CD8-positive, alpha-beta memory T cell (primary cell): ENCODE measurements around the gene MCC. TPM values are rescaled to one million over a fixed set of nuclear protein-coding genes. Genes with fewer than 3 reads are reported as not detected.

Experiments used
- CTCF ChIA-PET: fragments of 350-600 bp; sonication (Branson Sonifier 250); formaldehyde crosslinking; loops from one replicate; lab custom pipeline; 2021; ENCODE audit warnings: antibody characterized with exemption; lab: Charles Lee
- POLR2A ChIA-PET: fragments of 350-600 bp; sonication (Branson Sonifier 250); formaldehyde crosslinking; loops from one replicate; lab custom pipeline; 2021; ENCODE audit warnings: antibody characterized with exemption; lab: Charles Lee
- DNase-seq, 5 donors: peaks; one replicate each; pipeline versions ENCODE4 v3.0.0 to v3.0.0-alpha.2; 2020 to 2022; ENCODE audit warnings: mixed read lengths in 1 of 5
- H3K27ac ChIP-seq: one replicate; pipeline ENCODE4 v1.7.0; 2013; ENCODE audit warnings: low read depth, mild to moderate bottlenecking, low read length, moderate library complexity
- H3K27me3 ChIP-seq: 2 replicates; pipeline ENCODE4 v1.7.0; 2013; ENCODE audit warnings: low read length, mild to moderate bottlenecking; ENCODE audit not compliant: insufficient read depth, poor library complexity, severe bottlenecking
- H3K36me3 ChIP-seq: 2 replicates; pipeline ENCODE4 v1.7.0; 2013; ENCODE audit warnings: mild to moderate bottlenecking, low read length, moderate library complexity; ENCODE audit not compliant: insufficient read depth
- H3K4me1 ChIP-seq: 2 replicates; pipeline ENCODE4 v1.7.0; 2013; ENCODE audit warnings: mild to moderate bottlenecking, low read length, moderate library complexity; ENCODE audit not compliant: insufficient read depth
- H3K4me3 ChIP-seq: 2 replicates; pipeline ENCODE4 v1.7.0; 2013; ENCODE audit warnings: mild to moderate bottlenecking, low read length
- H3K9me3 ChIP-seq: 2 replicates; pipeline ENCODE4 v1.7.0; 2013; ENCODE audit warnings: mild to moderate bottlenecking, low read length
- H3K27ac Mint-ChIP-seq, 8 donors: one replicate each; pipeline ENCODE4 v1.8.0; 2020 to 2021; ENCODE audit warnings: mixed read lengths in 8 of 8, mild to moderate bottlenecking in 6 of 8, inconsistent platforms in 3 of 8, moderate library complexity in 3 of 8
- H3K27me3 Mint-ChIP-seq, 2 donors: one replicate each; pipeline ENCODE4 v1.8.0; 2020 to 2021; ENCODE audit warnings: mixed read lengths in 2 of 2, mild to moderate bottlenecking in 1 of 2, moderate library complexity in 1 of 2
- H3K36me3 Mint-ChIP-seq, 3 donors: one replicate each; pipeline ENCODE4 v1.8.0; 2020 to 2021; ENCODE audit warnings: mixed read lengths in 3 of 3, inconsistent platforms in 1 of 3, mild to moderate bottlenecking in 1 of 3
- H3K4me1 Mint-ChIP-seq, 3 donors: one replicate each; pipeline ENCODE4 v1.8.0; 2020 to 2021; ENCODE audit warnings: mixed read lengths in 3 of 3, inconsistent platforms in 1 of 3, mild to moderate bottlenecking in 1 of 3
- H3K4me3 Mint-ChIP-seq, 7 donors: one replicate each; pipeline ENCODE4 v1.8.0; 2020 to 2021; ENCODE audit warnings: mixed read lengths in 7 of 7, mild to moderate bottlenecking in 6 of 7, moderate library complexity in 4 of 7, inconsistent platforms in 2 of 7
- H3K9me3 Mint-ChIP-seq, 5 donors: one replicate each; pipeline ENCODE4 v1.8.0; 2020 to 2022; ENCODE audit warnings: mixed read lengths in 5 of 5, mild to moderate bottlenecking in 3 of 5, moderate library complexity in 2 of 5, inconsistent platforms in 1 of 5
- polyA plus RNA-seq: library from polyadenylated mRNA; unstranded; fragments of 300-500 nt; fragmentation: Illumina TruSeq; gene quantifications from one replicate; pipeline ENCODE4 v1.2.3, GENCODE V29; 2021
- total RNA-seq, 2 experiments: library from RNA; stranded (reverse); gene quantifications; one replicate each; pipeline ENCODE4 v1.2.3, GENCODE V29; 2021

MCC gene
- total and polyA plus RNA-seq, 3 experiments from 2014 or later, result 4.2 to 5.4 (median 4.9) TPM

DNA sequence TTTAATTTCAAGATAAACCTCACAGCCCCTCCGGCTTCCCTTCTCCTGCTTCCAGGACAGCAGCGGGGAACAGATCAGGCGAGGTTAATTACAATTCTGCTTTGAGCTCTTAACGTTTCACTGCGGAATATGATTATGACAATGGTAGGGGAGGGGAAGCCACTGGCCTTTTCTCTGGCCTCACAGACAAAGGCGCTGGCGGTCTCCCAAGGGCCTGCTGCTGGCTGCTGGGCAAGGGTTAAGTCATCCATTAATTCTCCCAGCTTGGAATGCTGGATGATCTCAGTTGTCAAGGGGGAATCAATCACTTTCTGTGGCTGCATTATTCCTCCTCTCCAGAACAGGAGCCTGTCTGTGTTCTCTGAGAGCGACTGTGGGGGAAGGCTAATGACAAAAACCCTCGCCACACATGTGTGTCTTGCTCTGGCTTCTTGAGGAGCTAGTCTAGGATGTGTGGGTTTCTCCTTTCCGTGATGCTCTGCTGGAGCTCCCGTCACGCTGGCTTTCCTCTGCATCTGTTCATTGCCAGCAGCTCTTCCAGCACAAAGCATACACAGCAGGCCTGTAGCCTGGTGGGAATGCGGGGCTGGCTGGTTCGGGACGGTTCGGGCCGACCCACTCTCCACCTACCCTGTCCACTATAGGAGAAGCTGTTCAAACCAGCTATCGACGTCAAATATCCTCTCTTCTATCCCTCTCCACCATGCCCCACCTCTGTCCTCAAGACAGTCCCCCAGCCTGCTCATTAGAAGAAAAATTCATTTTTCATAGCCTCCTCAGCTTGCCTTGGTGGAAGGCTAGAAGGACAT, 428.8 kb downstream of the MCC start:
- Mint-ChIP-seq H3K9me3 (no peaks in the 10 kb centered on the region), H3K4me3 (no peak overlapping the region), H3K36me3 (peaks cover 2 to 15% (median 7%) of the 10 kb centered on the region in 3 donors), H3K27me3 (no peaks in the 10 kb centered on the region), H3K27ac (peak overlapping the region in 3 of 8 donors; percentile 7 to 86 (median 21)), H3K4me1 (peaks cover 15 to 29% (median 25%) of the 10 kb centered on the region in 3 donors)
- Histone ChIP-seq H3K27ac (no peak overlapping the region), H3K4me1 (peaks cover 21% of the 10 kb centered on the region), H3K4me3 (no peak overlapping the region), H3K27me3 (no peaks in the 10 kb centered on the region), H3K9me3 (no peaks in the 10 kb centered on the region), H3K36me3 (no peaks in the 10 kb centered on the region)
- no peak for DNase-seq
- CTCF ChIA-PET, result interaction anchor here (0.7 to 2.1 kb wide), 2 partner anchors 9 to 63 kb away, joined by 3 to 6 read pairs; no protein-coding TSS in a partner anchor
- POLR2A ChIA-PET, result no interaction called here

DNA sequence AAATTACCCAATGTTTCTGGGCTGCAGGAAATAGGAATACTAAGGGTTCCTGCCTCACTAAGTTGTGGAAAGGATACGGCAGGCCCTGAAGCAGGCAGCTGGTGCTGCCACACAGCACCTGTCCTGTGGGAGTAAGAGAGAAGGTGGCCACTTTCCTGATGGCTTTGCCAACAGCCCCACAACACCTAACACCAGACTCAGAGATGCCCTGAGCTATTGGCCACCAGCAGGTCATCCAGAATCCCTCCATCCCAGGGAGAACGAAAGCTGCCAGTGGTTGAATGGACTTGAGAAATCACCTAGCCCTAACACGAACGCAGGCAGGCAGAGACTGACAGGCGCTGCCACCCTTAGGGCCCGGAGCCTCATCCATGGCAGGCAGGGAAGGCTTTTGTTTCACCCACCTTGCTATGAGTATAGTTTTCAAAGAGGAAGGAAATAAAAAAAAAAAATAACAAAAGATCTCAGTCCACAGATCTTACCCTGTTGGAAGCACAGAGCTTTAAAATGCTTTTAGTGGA, 429.5 kb downstream of the MCC start:
- Mint-ChIP-seq H3K27me3 (no peaks in the 10 kb centered on the region), H3K4me1 (peaks cover 15 to 27% (median 24%) of the 10 kb centered on the region in 3 donors), H3K4me3 (no peak overlapping the region), H3K27ac (no peak overlapping the region), H3K36me3 (peaks cover 5 to 15% (median 10%) of the 10 kb centered on the region in 3 donors), H3K9me3 (no peaks in the 10 kb centered on the region)
- Histone ChIP-seq H3K36me3 (no peaks in the 10 kb centered on the region), H3K4me1 (peaks cover 21% of the 10 kb centered on the region), H3K4me3 (no peak overlapping the region), H3K27me3 (no peaks in the 10 kb centered on the region), H3K9me3 (no peaks in the 10 kb centered on the region), H3K27ac (no peak overlapping the region)
- ChIA-PET CTCF (interaction anchor here (0.7 to 2.1 kb wide), 2 partner anchors 10 to 62 kb away, joined by 3 to 6 read pairs; no protein-coding TSS in a partner anchor), POLR2A (no interaction called here)
- no peak for DNase-seq

DNA sequence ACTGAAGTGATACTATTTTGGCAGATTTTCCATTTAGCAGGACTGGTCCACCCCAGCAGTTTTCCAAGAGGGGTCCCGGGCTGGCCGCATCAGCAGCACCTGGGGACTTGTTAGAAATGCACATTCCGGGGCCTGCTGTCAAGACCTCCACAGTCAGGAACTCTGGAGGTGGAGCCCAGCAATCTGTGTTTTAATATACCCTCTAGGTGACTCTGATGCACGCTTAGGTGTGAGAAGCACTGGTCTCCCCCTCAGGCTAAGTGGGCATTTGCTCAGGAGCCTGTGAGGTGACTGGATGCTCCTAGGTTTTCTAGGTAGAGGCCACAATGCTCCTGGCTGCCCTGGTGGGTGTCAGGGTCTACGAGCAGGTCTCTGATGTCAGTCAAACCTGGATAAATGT, 430.0 kb downstream of the MCC start:
- Mint-ChIP-seq H3K36me3 (peaks cover 3 to 14% (median 8%) of the 10 kb centered on the region in 3 donors), H3K4me1 (peaks cover 15 to 23% (median 19%) of the 10 kb centered on the region in 3 donors), H3K4me3 (no peak overlapping the region), H3K9me3 (no peaks in the 10 kb centered on the region), H3K27me3 (no peaks in the 10 kb centered on the region), H3K27ac (peak overlapping the region in 1 of 8 donors; percentile 14)
- Histone ChIP-seq H3K4me3 (no peak overlapping the region), H3K4me1 (peaks cover 21% of the 10 kb centered on the region), H3K27ac (no peak overlapping the region), H3K9me3 (no peaks in the 10 kb centered on the region), H3K36me3 (no peaks in the 10 kb centered on the region), H3K27me3 (no peaks in the 10 kb centered on the region)
- no peak for DNase-seq
- POLR2A ChIA-PET, result no interaction called here
- CTCF ChIA-PET, result interaction anchor here (2.1 kb wide), 1 partner anchor 62 kb away, joined by 6 read pairs; no protein-coding TSS in a partner anchor

DNA sequence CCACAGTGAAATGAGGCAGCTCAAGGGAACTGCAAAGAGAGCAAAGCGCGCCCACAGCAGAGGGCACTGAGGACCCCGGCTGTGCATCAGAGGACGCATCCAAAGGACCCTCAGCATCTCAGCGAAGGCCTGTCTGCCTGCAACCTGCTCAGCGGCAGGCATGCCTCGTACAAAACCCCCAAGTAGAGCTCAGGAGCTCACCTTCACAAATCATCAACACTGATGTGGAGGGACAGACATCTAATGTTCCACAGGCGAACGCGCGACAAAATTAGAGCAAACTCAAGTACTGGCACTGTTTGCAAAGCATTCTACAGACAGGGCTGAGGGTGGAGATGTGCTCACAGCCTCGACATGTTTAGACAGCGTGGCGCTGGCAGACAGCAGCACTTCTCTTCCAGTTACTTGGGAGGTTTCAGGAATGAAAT, 430.7 kb downstream of the MCC start:
- no peaks in the 10 kb centered on the region for H3K9me3 Mint-ChIP-seq
- H3K36me3 ChIP-seq, result no peaks in the 10 kb centered on the region
- H3K4me1 Mint-ChIP-seq, result peaks cover 8 to 18% (median 12%) of the 10 kb centered on the region in 3 donors
- H3K27me3 ChIP-seq, result no peaks in the 10 kb centered on the region
- H3K4me3 Mint-ChIP-seq, result no peak overlapping the region
- ChIA-PET POLR2A (no interaction called here), CTCF (no interaction called here)
- no peak overlapping the region for H3K4me3 ChIP-seq
- no peak overlapping the region for H3K27ac ChIP-seq
- H3K27me3 Mint-ChIP-seq, result peaks cover 0 to 1% of the 10 kb centered on the region in 2 donors
- H3K36me3 Mint-ChIP-seq, result peaks cover 3 to 7% (median 6%) of the 10 kb centered on the region in 3 donors
- H3K4me1 ChIP-seq, result peaks cover 15% of the 10 kb centered on the region
- no peak for DNase-seq
- no peak overlapping the region for H3K27ac Mint-ChIP-seq
- H3K9me3 ChIP-seq, result no peaks in the 10 kb centered on the region

DNA sequence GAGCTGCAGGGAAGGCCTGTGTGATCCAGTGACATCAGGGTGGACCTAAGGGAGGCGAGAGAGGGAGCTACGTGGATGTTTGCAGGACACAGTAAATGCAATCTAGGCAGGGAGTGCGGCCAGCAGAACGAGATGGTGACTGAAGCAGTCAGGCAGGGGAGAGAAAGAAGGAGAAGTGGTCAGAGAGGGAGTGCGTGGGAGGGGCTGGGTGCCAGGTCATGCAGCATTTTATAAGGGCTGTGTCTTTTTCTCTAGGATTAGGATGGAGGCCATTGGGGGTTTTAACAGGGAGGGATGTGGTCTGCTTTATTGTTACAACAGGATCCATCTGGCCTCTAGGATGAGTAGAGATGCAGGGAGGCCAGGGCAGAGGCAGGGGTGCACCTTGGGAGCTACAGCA, 431.3 kb downstream of the MCC start:
- no peak for DNase-seq
- Mint-ChIP-seq H3K27me3 (peaks cover 0 to 2% of the 10 kb centered on the region in 2 donors), H3K4me1 (peaks cover 2 to 12% (median 6%) of the 10 kb centered on the region in 3 donors), H3K4me3 (no peak overlapping the region), H3K27ac (peak overlapping the region in 3 of 8 donors; percentile 19 to 71 (median 53)), H3K36me3 (peaks cover 1 to 6% (median 3%) of the 10 kb centered on the region in 3 donors), H3K9me3 (no peaks in the 10 kb centered on the region)
- ChIA-PET POLR2A (interaction anchor here (0.5 kb wide), 1 partner anchor 78 kb away, joined by 5 read pairs; no protein-coding TSS in a partner anchor), CTCF (no interaction called here)
- Histone ChIP-seq H3K4me1 (peaks cover 10% of the 10 kb centered on the region), H3K27ac (no peak overlapping the region), H3K9me3 (no peaks in the 10 kb centered on the region), H3K4me3 (no peak overlapping the region), H3K27me3 (no peaks in the 10 kb centered on the region), H3K36me3 (no peaks in the 10 kb centered on the region)

DNA sequence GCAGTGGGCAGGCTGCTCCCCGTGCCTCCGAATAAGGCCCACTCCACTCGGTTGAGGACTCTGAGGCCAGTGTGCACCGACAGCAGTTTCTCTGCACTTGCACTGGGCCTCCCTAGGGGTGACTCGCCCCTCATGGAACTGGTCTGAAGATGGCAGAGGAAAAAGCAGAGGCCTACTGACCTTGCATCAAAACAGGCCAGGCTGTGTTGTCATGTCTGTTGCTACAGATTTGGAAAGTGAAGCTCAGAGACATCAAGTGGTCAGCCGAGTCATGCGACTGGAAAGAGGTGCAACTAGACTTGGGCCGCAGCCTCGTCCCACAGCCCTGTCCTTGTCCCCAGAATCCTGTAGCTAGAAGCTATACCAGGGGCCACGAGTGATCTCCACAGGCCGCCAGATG, 433.4 kb downstream of the MCC start:
- POLR2A ChIA-PET, result no interaction called here
- Mint-ChIP-seq H3K36me3 (peaks cover 0 to 9% (median 5%) of the 10 kb centered on the region in 3 donors), H3K4me3 (no peak overlapping the region), H3K9me3 (no peaks in the 10 kb centered on the region), H3K27me3 (peaks cover 0 to 2% of the 10 kb centered on the region in 2 donors), H3K4me1 (peaks cover 0 to 8% (median 4%) of the 10 kb centered on the region in 3 donors), H3K27ac (no peak overlapping the region)
- Histone ChIP-seq H3K9me3 (no peaks in the 10 kb centered on the region), H3K4me1 (peaks cover 6% of the 10 kb centered on the region), H3K27me3 (no peaks in the 10 kb centered on the region), H3K27ac (no peak overlapping the region), H3K4me3 (no peak overlapping the region), H3K36me3 (no peaks in the 10 kb centered on the region)
- CTCF ChIA-PET, result no interaction called here
- no peak for DNase-seq

DNA sequence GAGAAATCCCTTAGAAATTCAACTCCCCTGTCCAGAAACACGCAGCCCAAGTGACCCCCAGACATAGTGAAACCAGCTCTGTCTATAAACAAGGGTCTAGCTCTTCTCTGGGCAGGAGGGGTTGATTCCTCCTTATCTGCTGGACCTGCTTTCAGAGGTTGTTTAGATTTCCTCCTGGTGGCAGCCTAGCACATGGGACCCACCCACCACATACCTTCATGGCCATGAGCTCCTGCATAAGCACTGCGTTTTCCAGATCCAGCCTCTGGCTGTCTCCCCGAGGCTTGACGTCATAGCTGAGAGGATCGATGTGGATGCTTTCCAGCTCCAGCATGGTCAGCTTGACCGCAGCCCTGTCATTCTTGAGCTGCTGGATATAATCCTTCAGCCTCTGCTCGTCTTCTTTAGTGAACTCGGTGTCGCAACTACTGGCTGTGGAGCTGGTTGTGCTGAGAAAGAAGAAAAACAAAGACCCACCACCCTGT, 434.7 kb downstream of the MCC start:
- CTCF ChIA-PET, result interaction anchor here (1.0 kb wide), 1 partner anchor 277 kb away, joined by 3 read pairs; no protein-coding TSS in a partner anchor

More for the DNA sequence above, 434.7 kb downstream of the MCC start:
- no peaks in the 10 kb centered on the region for H3K9me3 Mint-ChIP-seq
- Histone ChIP-seq H3K4me3 (no peak overlapping the region), H3K9me3 (no peaks in the 10 kb centered on the region), H3K27me3 (no peaks in the 10 kb centered on the region), H3K36me3 (no peaks in the 10 kb centered on the region), H3K27ac (no peak overlapping the region), H3K4me1 (peaks cover 3% of the 10 kb centered on the region)
- no peak overlapping the region for H3K27ac Mint-ChIP-seq
- POLR2A ChIA-PET, result no interaction called here
- peaks cover 0 to 5% (median 4%) of the 10 kb centered on the region in 3 donors for H3K4me1 Mint-ChIP-seq
- H3K4me3 Mint-ChIP-seq, result no peak overlapping the region
- DNase-seq, result no peak
- H3K27me3 Mint-ChIP-seq, result peaks cover 0 to 2% of the 10 kb centered on the region in 2 donors
- H3K36me3 Mint-ChIP-seq, result peaks cover 0 to 8% (median 5%) of the 10 kb centered on the region in 3 donors
